ENCODE measurements around the gene CST1.

The CST1 gene

GRCh38 chr20:23705895-23706294 is 44.8 kb downstream of the CST1 start:
- no peak for DNase-seq (ENCODE audit: low spot score)

- no peak for DNase-seq (ENCODE audit: low spot score)
These were observed 48.7 kb downstream of the CST1 start for GRCh38 chr20:23702021-23702420.

GRCh38 chr20:23700931-23701330 is 49.8 kb downstream of the CST1 start:
- DNase-seq (ENCODE audit: low spot score): no peak

GRCh38 chr20:23697947-23698346 is 52.8 kb downstream of the CST1 start:
- no peak for DNase-seq (ENCODE audit: low spot score)
